ENCODE results near the gene UGT8.

- TF ChIP-seq CTCF (IDR thresholded peaks at IDR 0.05; ENCODE audit: insufficient read depth, low read length) (no peak), POLR2AphosphoS5 (IDR thresholded peaks at IDR 0.05; ENCODE audit: low read depth) (no peak), REST (IDR thresholded peaks at IDR 0.05; ENCODE audit: insufficient replicate concordance, low read depth) (no peak), SPI1 (IDR thresholded peaks at IDR 0.05; ENCODE audit: borderline replicate concordance, low read depth) (no peak)
These were observed 21.2 kb upstream of the UGT8 start for GRCh38 chr4:114577386-114577785.

All from HL-60 (cell line).